ENCODE data around the gene PLPP4. TPM values are rescaled to one million over a fixed set of nuclear protein-coding genes. Genes with fewer than 3 reads are reported as not detected.

PLPP4 gene
- total RNA-seq, 1 experiment from 2014 or later, result 10.7 TPM

DNA sequence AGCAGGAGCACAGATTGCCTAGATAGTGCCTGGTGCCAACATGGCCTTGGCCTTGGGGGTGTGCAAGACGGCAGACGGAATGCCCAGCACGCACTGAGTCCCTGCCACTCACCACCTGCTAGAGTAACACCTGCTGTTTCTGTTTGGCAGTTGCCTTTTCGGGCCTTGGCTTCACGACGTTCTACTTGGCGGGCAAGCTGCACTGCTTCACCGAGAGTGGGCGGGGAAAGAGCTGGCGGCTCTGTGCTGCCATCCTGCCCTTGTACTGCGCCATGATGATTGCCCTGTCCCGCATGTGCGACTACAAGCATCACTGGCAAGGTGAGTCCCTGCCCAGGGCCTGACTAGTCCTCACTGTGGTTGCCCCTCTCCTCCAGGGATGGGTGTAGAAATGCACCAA lies 118.0 kb downstream of the PLPP4 start:
- H3F3A ChIP-seq (ENCODE audit: low read length, unreplicated experiment), result no peaks in the 10 kb centered on the region
- DNase-seq (no peak), ATAC-seq (no peak)
- ChIA-PET CTCF (no interaction called here), POLR2A (ENCODE audit: unreplicated experiment) (no interaction called here)
- no peak overlapping the region for H3K27ac ChIP-seq (ENCODE audit: low read length)
- no peaks in the 10 kb centered on the region for H3K79me2 ChIP-seq (ENCODE audit: low read length)
- H3K9me3 ChIP-seq (ENCODE audit: low read length), result no peaks in the 10 kb centered on the region
- no peak overlapping the region for H3K9ac ChIP-seq (ENCODE audit: low read length)
- H3K4me1 ChIP-seq (ENCODE audit: insufficient read depth, low read length), result no peaks in the 10 kb centered on the region
- H3K36me3 ChIP-seq (ENCODE audit: low read depth, low read length), result no peaks in the 10 kb centered on the region
- no peaks in the 10 kb centered on the region for H3K9me2 ChIP-seq (replicated peaks; ENCODE audit: low read length)
- no TSS peak for BruUV-seq (replicated peaks)
- H2AFZ ChIP-seq (ENCODE audit: low read length), result no peak overlapping the region
- TF ChIP-seq EZH2phosphoT487 (IDR thresholded peaks at IDR 0.05; ENCODE audit: borderline replicate concordance, low read length), result no peak
- TF ChIP-seq, protein P1, sequence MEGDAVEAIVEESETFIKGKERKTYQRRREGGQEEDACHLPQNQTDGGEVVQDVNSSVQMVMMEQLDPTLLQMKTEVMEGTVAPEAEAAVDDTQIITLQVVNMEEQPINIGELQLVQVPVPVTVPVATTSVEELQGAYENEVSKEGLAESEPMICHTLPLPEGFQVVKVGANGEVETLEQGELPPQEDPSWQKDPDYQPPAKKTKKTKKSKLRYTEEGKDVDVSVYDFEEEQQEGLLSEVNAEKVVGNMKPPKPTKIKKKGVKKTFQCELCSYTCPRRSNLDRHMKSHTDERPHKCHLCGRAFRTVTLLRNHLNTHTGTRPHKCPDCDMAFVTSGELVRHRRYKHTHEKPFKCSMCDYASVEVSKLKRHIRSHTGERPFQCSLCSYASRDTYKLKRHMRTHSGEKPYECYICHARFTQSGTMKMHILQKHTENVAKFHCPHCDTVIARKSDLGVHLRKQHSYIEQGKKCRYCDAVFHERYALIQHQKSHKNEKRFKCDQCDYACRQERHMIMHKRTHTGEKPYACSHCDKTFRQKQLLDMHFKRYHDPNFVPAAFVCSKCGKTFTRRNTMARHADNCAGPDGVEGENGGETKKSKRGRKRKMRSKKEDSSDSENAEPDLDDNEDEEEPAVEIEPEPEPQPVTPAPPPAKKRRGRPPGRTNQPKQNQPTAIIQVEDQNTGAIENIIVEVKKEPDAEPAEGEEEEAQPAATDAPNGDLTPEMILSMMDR (conservative IDR thresholded peaks at IDR 0.05; ENCODE audit: low read depth, low read length), result no peak
- TF ChIP-seq EZH2 (IDR thresholded peaks at IDR 0.05; ENCODE audit: low read length, unreplicated experiment), result no peak
- no peaks in the 10 kb centered on the region for H3K27me3 ChIP-seq (ENCODE audit: low read length)
- H3K4me3 ChIP-seq (ENCODE audit: low read length), result no peak overlapping the region
- no peaks in the 10 kb centered on the region for H4K20me1 ChIP-seq (ENCODE audit: low read length)
- intact Hi-C loops (cut with micrococcal nuclease), result no loop called here
- H3K4me2 ChIP-seq (ENCODE audit: low read length), result no peak overlapping the region

DNA sequence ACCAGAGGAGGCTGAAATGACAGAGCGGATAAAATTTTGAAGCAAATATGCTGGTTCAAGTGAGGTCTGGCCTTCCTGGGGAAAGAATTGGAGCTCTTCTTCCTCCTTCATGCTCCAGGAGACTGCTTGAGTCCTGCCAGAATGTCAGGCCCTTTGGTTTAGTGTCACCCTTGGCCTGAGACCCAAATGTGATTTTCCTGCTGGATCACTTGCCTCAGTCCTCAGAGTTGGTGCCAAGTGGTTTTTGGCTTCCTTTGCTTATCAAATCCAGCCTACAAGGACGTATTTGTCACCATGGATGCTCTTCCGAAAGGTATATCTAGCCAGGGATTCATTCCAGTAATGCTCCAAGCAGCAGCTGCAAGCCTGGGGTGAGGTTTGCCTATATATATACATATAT lies 118.4 kb downstream of the PLPP4 start:
- intact Hi-C loops (cut with micrococcal nuclease), result no loop called here
- Histone ChIP-seq H3K27ac (ENCODE audit: low read length) (no peak overlapping the region), H3K36me3 (ENCODE audit: low read depth, low read length) (no peaks in the 10 kb centered on the region), H3K9ac (ENCODE audit: low read length) (no peak overlapping the region), H3K4me3 (ENCODE audit: low read length) (no peak overlapping the region), H3K79me2 (ENCODE audit: low read length) (no peaks in the 10 kb centered on the region), H3K4me1 (ENCODE audit: insufficient read depth, low read length) (no peaks in the 10 kb centered on the region), H4K20me1 (ENCODE audit: low read length) (no peaks in the 10 kb centered on the region), H3K27me3 (ENCODE audit: low read length) (no peaks in the 10 kb centered on the region), H2AFZ (ENCODE audit: low read length) (no peak overlapping the region), H3K9me2 (replicated peaks; ENCODE audit: low read length) (no peaks in the 10 kb centered on the region), H3K9me3 (ENCODE audit: low read length) (no peaks in the 10 kb centered on the region), H3F3A (ENCODE audit: low read length, unreplicated experiment) (no peaks in the 10 kb centered on the region), H3K4me2 (ENCODE audit: low read length) (no peak overlapping the region)
- ChIA-PET CTCF (no interaction called here), POLR2A (ENCODE audit: unreplicated experiment) (no interaction called here)
- ATAC-seq, result no peak
- DNase-seq, result no peak
- BruUV-seq (replicated peaks), result no TSS peak
- TF ChIP-seq EZH2 (IDR thresholded peaks at IDR 0.05; ENCODE audit: low read length, unreplicated experiment) (no peak), EZH2phosphoT487 (IDR thresholded peaks at IDR 0.05; ENCODE audit: borderline replicate concordance, low read length) (no peak)
- TF ChIP-seq, protein P1 (conservative IDR thresholded peaks at IDR 0.05; ENCODE audit: low read depth, low read length), result no peak

DNA sequence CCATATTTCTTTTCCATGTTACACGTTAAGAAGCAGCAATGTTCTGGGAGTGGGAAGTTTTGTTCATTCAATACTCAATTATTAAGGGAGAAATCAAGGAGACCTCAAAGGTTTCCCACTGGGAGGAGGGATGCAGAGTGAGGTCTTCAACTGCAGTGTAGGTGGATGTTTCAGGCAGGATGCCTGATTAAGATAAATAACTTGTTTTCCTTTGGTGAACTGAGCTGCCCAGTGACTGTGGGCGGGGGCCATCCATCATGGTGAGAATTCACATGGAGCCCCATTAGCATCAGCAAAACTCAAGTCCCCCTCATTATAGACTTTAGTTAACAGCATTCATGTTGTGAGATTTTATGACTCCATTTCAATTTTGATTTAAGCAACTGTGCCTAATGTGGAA lies 121.1 kb downstream of the PLPP4 start:
- Histone ChIP-seq H3K27me3 (ENCODE audit: low read length) (no peaks in the 10 kb centered on the region), H3K9me3 (ENCODE audit: low read length) (no peaks in the 10 kb centered on the region), H2AFZ (ENCODE audit: low read length) (no peak overlapping the region), H3F3A (ENCODE audit: low read length, unreplicated experiment) (no peaks in the 10 kb centered on the region), H3K79me2 (ENCODE audit: low read length) (no peaks in the 10 kb centered on the region), H3K4me1 (ENCODE audit: insufficient read depth, low read length) (no peaks in the 10 kb centered on the region), H3K4me3 (ENCODE audit: low read length) (no peak overlapping the region), H3K9me2 (replicated peaks; ENCODE audit: low read length) (no peaks in the 10 kb centered on the region), H3K36me3 (ENCODE audit: low read depth, low read length) (no peaks in the 10 kb centered on the region), H4K20me1 (ENCODE audit: low read length) (no peaks in the 10 kb centered on the region), H3K27ac (ENCODE audit: low read length) (no peak overlapping the region), H3K9ac (ENCODE audit: low read length) (no peak overlapping the region), H3K4me2 (ENCODE audit: low read length) (no peak overlapping the region)
- TF ChIP-seq, protein P1 (conservative IDR thresholded peaks at IDR 0.05; ENCODE audit: low read depth, low read length), result no peak
- TF ChIP-seq EZH2 (IDR thresholded peaks at IDR 0.05; ENCODE audit: low read length, unreplicated experiment) (no peak), EZH2phosphoT487 (IDR thresholded peaks at IDR 0.05; ENCODE audit: borderline replicate concordance, low read length) (no peak)
- no TSS peak for BruUV-seq (replicated peaks)
- CTCF ChIA-PET, result no interaction called here
- ATAC-seq, result no peak
- POLR2A ChIA-PET (ENCODE audit: unreplicated experiment), result no interaction called here
- DNase-seq, result no peak
- intact Hi-C loops (cut with micrococcal nuclease), result no loop called here

All from PC-3 (cell line).